ENCODE data around the gene APPBP2. TPM values are rescaled to one million over a fixed set of nuclear protein-coding genes. Genes with fewer than 3 reads are reported as not detected.

APPBP2 gene
- total and polyA plus RNA-seq, 12 donors: 5.5 to 63.4 (median 36.1) TPM

DNA sequence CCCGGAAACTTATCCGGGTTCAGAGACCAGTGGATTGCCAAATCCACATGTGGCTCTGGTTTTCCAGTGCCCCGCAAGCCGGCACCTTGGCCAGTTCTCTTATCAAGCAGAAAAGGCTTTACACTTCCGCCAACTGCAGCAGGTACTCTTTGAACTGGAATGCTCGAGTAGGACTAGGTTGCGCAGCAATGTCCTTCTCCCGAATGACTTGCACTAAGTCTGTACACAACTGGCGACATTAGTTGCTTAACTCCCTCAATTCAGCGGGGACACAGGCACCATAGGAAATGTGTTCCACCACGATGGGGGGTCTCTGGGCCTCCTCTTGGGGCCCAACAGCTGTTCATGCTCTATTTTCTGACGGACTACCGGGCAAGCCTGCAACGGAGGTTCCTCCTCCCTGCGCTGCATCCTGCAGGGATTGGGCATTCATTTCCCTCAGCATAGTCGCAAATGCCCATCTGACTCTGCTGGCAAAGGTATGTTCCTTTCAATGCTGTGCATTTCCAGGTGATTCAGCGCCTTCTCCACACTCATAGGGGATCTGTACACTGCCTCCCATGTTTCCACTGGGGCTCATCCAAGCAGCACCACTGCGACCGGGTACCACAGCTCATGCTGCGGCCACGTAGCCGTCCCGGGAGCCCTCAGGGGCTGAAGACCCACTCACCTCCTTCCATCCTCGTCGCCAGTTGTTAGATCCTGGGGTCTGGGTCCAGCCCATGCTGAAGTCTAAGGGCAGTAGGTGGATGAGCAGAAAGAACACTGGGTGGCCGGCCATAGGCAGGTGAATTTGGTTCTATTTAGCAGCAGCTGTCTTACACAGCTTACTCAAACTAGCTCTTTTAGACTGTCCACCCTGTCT is 34.2 kb upstream of the APPBP2 start:
- Histone ChIP-seq H3K4me1 (replicated peaks in 1 of 2) (no peaks in the 10 kb centered on the region), H3K27me3 (no peaks in the 10 kb centered on the region), H3K27ac (no peak overlapping the region), H3K9me3 (replicated peaks in 1 of 3) (no peaks in the 10 kb centered on the region), H3K36me3 (replicated peaks in 1 of 2) (no peaks in the 10 kb centered on the region), H3K4me3 (no peak overlapping the region)
- TF ChIP-seq POLR2A (IDR thresholded peaks at IDR 0.05) (no peak), CTCF (IDR thresholded peaks at IDR 0.05) (no peak)
- peak in 1 of 7 donors; percentile 20 for DNase-seq
- WGBS, 4 donors: 90 to 94% (median 91%) methylated on average over 18 to 26 of the region's 26 CpGs
- intact Hi-C loops (cut with DNase I): no loop called here

DNA sequence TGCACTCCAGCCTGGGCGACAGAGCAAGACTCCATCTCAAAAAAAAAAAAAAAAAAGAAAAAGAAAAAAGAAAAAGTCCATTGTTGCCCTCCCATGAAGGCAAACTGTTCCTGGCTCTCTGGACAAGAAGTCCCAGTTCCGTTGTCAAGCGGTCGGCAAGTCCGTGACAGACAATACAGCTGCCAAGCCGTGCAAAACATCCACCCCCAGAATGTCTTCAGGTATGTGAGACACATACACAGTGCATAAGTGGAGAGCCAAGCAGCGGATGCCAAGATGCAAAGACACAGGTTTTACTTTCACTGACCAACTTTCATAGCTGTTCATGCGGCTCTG is 33.6 kb upstream of the APPBP2 start:
- Histone ChIP-seq H3K36me3 (replicated peaks in 1 of 2) (no peaks in the 10 kb centered on the region), H3K4me3 (no peak overlapping the region), H3K9me3 (replicated peaks in 1 of 3) (no peaks in the 10 kb centered on the region), H3K4me1 (replicated peaks in 1 of 2) (no peaks in the 10 kb centered on the region), H3K27me3 (no peaks in the 10 kb centered on the region), H3K27ac (no peak overlapping the region)
- TF ChIP-seq CTCF (IDR thresholded peaks at IDR 0.05): no peak
- TF ChIP-seq POLR2A (IDR thresholded peaks at IDR 0.05): no peak
- DNase-seq: peak in 1 of 7 donors; percentile 35
- 90 to 94% (median 90%) methylated on average over 7 to 8 of the region's 8 CpGs for WGBS, 4 donors
- intact Hi-C loops (cut with DNase I): no loop called here

- 75 to 94% (median 80%) methylated on average over 2 of the region's 2 CpGs for whole genome bisulfite sequencing, 4 donors
- intact Hi-C loops (cut with DNase I): no loop called here
- no peak overlapping the region for H3K4me3 ChIP-seq
- no peak for TF ChIP-seq CTCF (IDR thresholded peaks at IDR 0.05)
- no peak for TF ChIP-seq POLR2A (IDR thresholded peaks at IDR 0.05)
- H3K27me3 ChIP-seq: no peaks in the 10 kb centered on the region
- no peaks in the 10 kb centered on the region for H3K9me3 ChIP-seq (replicated peaks in 1 of 3)
- no peaks in the 10 kb centered on the region for H3K36me3 ChIP-seq (replicated peaks in 1 of 2)
- H3K27ac ChIP-seq: no peak overlapping the region
- no peaks in the 10 kb centered on the region for H3K4me1 ChIP-seq (replicated peaks in 1 of 2)
- peak in 1 of 7 donors; percentile 27 for DNase-seq
Observed at GRCh38 chr17:60557805-60558204, 31.8 kb upstream of the APPBP2 start.

DNA sequence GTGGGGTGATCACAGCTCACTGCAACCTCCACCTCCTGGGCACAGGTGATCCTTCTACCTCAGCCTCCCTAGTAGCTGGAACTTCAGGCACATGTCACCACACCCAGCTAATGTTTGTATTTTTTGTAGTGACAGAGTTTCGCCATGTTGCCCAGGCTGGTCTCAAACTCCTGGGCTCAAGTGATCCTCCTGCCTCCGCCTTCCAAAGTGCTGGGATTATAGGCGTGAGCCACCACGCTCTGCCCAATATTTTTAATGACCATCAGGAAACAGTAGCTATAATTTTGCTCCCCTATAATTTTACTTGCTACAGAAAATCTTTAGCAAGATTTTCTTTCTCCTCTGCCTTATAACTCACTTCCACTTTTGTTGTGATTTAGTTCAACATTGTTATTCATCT is 29.7 kb upstream of the APPBP2 start:
- no peaks in the 10 kb centered on the region for H3K36me3 ChIP-seq (replicated peaks in 1 of 2)
- no peak overlapping the region for H3K27ac ChIP-seq
- intact Hi-C loops (cut with DNase I): no loop called here
- H3K27me3 ChIP-seq: no peaks in the 10 kb centered on the region
- DNase-seq: no peak
- 90 to 98% (median 96%) methylated on average over 4 of the region's 4 CpGs for WGBS, 4 donors
- no peak overlapping the region for H3K4me3 ChIP-seq
- TF ChIP-seq POLR2A (IDR thresholded peaks at IDR 0.05) (no peak), CTCF (IDR thresholded peaks at IDR 0.05) (no peak)
- no peaks in the 10 kb centered on the region for H3K9me3 ChIP-seq (replicated peaks in 1 of 3)
- no peaks in the 10 kb centered on the region for H3K4me1 ChIP-seq (replicated peaks in 1 of 2)
